ENCODE measurements around the gene PIWIL4.
"Not testable (repeated sequence)": the region's sequence is repeated elsewhere in the genome, so short reads cannot be mapped to it uniquely, and the experiment has no call there.

PIWIL4 gene

DNA sequence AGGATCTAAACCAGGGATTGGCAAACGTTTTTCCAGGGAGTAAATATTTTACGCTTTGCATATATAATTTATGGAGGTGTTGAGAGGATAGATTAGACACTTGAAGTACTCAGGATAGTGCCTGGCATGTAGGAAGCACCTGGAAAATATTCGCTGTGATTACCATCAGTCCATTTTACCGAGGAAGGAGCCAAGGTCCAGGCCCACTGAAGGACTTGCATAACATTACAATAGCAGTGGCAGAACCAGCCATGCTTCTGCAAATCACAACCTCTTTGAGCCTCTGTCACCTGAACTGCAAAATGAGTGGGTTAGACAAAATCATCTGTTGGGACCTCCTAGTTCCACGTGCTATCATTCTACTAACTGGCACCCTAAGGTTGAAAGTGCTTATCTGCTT is 18.0 kb upstream of the PIWIL4 start:
- DNase-seq: no peak

DNA sequence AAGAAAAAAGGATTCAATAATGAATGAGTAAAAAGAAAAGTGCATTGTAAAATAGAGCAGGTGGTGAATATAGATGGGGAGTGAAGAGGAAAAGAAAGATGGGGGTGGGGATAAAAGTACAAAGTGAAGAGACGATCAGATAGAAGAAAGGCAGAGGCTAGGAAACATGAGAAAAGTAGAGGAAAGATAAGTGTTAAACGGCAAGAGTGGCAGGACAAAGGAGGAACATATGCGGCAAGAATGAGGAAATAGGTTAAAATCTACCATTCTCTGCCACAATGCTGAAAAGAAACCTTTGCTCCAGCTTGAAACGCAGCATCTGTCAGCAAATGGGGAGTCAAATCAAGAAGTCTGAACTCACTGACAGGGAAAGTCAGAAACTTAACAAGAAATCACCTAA is 16.7 kb upstream of the PIWIL4 start:
- no peak for DNase-seq

DNA sequence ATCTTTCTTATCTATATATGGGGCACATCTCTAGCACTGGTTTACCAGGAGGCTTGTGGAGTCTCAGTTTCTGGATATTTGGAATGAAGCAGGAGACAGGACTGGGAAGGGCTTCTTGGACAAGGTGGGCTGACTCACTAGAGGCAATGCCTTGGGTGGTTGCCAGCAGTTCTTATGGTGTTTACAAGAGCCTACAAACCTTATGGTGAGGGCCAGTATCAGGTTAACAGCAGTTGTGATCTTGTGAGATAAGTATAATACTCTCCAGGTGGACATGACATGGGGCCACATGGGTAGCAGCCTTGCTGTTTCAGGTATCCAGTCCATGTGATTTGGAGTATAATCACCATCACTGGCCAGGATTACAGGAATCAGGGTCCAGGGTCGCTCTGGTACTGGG is 13.2 kb upstream of the PIWIL4 start:
- no peak for DNase-seq

DNA sequence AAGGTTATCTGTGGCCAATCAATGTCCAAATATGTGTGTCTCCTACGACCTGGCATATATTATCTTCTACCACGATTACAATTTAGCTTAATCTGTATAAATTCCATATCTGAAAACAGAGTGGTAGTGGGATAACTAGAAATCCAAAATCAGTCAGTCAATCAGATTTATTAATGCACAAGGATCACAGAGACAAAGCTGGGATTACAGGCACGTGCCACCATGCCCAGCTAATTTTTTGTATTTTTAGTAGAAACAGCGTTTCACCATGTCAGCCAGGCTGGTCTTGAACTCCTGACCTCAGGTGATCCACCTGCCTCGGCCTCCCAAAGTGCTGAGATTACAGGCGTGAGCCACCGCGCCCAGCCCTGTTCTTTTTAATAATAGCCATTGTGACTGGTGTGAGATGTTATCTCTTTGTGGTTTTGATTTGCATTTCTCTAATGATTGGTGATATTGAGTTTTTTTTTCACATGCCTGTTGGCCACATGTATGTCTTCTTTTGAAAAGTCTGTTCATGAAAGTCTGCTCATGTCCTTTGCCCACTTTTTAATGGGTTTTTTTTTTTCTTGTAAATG is 11.3 kb upstream of the PIWIL4 start:
- DNase-seq: not testable (repeated sequence)

DNA sequence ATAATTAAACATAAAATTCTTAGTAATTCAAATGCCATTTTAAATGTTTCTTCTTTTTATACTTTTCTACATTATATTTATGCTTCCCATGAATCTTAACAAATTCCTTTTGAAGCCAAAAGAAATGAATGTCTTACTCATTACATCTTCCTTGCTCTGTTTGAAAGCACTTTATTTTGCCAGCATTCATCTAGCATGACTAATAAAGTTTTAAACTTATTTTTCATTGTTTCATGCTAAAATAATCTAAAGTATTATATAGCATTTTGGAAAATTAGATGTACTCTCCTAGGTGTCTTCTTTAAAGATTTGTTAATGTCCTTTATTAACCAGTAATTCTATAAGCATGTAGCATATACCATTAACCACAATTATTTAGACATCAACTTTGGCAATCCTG is 9.7 kb upstream of the PIWIL4 start:
- DNase-seq: no peak

DNA sequence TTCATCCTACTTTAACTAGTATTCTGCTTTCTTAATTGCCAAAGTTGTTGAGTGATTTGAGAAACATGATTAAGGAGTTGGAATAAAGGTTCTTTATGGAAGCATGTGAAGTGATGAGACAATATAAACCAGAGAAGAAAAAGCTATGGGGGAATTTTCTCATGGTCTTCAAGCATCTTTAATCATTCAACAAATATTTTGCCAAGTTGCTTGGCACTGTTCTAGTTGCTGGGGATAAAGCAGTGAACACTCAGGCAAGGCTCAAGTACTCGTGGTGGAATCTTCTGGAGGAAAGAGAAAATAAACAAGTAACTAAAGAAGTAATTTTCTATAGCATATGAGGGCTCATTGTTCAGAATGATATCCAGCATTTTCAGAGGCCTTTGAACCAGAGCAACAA is 9.2 kb upstream of the PIWIL4 start:
- no peak for DNase-seq

DNA sequence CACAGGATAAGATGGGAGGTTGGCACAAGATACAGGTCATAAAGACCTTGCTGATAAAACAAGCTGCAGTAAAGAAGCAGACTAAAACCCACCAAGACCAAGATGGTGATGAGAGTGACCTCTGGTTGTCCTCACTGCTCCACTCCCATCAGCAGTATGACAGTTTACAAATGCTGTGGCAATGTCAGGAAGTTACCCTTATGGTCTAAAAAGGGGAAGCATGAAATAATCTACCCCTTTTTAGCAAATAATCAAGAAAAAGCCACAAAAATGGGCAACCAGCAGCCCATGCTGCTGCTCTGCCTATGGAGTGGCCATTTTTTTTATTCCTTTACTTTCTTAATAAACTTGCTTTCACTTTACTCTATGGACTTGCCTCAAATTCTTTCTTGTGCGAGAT is 8.7 kb upstream of the PIWIL4 start:
- DNase-seq: no peak

DNA sequence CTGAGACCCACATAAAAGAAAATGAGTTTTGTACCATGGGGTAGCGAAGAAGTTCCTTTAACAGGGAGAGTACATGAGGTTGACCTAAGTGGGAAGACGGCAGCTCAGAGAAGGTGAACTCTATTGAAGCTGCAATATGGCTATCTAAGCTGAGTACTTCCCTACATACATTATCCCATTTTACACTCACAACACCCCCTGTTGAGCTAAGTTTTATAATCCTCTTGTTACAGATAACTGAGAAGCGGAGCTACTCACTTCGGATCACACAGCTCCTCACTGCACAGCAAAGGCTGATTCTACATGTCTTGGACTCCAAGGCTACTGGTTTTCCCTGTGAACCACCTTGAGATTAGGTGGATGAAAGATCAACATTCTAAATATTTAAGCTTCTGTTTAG is 8.2 kb upstream of the PIWIL4 start:
- DNase-seq: no peak

DNA sequence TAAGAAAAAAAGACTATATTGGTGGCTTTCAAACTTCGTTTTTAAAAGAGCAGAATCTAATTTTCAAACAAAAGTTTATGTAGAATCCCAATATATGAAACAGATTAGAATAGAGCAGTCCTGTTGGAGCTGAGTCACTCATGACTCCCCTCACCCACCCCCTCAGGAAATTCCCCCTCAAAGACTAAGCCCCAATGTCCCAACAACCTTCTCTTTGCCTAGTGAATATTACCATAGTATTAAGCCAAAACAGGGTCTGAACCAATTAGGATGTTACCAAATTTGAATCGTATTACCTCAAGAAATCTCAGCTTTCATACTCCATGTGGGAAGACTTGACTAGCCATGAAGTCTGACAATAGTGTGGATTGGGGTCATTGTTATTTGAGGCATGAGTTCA is 7.8 kb upstream of the PIWIL4 start:
- DNase-seq: no peak

DNA sequence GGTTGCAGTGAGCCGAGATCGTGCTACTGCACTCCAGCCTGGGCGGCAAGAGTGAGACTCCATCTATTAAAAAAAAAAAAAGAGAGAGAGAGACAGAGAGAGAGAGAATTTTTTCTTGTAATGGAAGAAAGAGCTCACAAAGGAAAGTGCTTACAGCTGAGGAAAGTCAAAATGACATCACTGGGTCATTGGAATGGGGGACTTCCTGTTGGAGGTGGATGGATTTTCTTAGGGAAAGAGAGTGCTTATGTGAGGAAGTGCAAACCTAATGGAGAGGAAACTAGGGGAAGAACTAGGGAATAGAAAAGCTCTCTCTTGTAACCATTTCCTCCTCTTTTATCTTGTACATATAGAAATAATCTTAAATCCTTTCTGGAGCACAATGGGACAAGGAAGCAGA is 6.3 kb upstream of the PIWIL4 start:
- no peak for DNase-seq

DNA sequence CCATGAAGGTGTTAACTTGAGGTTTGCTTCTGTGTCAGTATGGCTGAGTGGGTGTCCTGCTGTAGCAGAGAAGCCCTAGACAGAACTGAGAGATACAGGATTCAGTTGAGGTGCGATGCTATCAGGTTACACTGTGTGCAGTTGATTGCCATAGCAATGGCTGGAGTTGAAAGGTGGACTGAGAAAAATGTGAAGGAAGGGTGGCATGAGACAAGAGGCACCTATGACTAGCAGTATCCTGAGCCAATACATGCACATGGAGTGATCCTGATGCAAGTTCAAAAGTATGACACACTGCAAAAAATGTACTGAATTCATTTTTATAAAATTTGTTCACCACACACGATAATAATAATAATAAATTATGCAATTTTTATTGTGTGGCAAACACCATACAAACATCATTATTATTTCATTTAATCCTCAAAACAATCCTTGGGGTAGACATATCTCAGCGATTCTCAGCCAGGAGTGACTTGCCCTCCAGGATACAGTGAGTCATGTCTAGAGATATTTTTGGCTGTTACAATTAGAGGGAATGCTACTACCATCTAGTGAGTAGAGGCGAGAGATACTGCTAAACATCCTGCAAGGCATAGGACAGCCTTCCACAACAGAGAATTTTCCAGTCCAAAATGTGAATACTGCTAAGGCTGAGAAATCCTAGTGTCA is 3.9 kb upstream of the PIWIL4 start:
- peak; percentile 58 for DNase-seq

DNA sequence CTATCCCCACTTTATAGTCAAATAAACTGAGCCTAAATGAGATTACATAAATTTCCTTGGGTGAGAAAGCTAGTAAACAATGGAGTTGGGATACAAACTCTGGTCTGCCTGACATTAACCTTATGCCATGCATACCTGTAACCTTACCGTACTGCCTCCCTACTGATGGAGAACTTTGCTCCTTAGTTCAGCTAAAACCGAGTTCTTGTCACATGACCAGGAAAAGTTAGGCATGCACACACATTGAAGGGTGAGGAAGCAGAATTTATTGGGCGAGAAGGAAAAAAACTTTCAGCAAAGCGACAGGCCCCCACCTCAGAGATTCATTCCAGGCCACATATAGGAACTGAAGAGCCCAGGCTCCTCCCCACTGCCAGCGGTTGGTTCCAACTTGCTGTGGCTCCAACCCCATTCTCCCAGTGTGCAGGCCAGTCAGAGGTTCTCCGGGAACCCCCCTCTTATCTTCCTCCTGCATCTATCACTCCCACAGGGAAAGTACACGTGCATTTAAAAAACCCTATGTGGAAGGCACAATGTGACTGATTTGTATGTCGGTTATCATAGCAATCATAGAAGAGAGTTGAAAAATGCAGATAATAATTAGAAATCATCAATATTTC is 3.2 kb upstream of the PIWIL4 start:
- DNase-seq: no peak

DNA sequence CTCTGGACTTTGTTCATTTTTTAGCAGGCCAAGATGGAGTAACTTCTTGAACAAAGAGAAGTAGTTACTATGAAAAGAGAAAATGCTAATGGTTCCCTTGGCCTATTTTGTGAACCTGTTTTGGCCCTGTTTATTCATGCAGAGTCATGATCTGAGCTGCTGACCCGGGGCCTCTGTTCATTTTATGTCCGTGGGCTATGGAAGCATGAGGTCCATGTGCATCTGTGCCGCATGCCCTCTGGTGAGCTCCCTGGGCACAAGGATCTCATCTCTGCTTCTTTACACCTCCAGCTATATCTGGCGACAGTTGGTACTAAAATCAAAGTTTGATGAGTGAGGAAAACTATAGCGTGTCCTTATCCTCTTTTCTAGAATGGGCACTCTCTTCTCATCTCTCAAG is 1.0 kb downstream of the PIWIL4 start:
- DNase-seq: no peak

DNA sequence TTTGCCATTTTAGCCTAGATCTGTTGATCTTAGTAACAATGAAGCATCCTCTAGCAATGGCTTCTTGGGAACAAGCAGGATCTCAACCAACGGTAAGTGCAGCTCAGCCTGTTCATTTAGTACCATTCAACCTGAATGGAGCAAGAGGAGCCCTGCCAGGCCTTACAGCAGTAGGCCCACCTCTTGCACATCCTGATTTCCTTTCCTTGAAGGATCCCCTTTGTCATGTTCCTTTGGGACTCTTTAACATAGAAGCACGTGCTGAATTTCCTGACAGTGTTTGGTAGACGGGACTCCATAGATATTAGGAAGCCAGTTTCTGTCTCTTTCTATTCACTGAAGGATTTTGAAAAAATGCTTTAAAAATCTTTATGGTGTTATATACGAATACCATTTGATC is 1.5 kb downstream of the PIWIL4 start:
- DNase-seq: no peak

DNA sequence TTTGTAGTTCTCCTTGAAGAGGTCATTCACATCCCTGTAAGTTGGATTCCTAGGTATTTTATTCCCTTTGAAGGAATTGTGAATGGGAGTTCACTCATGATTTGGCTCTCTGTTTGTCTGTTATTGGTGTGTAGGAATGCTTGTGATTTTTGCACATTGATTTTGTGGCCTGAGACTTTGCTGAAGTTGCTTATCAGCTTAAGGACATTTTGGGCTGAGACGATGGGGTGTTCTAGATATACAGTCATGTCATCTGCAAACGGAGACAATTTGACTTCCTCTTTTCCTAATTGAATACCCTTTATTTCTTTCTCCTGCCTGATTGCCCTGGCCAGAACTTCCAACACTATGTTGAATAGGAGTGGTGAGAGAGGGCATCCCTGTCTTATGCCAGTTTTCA is 5.8 kb downstream of the PIWIL4 start:
- not testable (repeated sequence) for DNase-seq

DNA sequence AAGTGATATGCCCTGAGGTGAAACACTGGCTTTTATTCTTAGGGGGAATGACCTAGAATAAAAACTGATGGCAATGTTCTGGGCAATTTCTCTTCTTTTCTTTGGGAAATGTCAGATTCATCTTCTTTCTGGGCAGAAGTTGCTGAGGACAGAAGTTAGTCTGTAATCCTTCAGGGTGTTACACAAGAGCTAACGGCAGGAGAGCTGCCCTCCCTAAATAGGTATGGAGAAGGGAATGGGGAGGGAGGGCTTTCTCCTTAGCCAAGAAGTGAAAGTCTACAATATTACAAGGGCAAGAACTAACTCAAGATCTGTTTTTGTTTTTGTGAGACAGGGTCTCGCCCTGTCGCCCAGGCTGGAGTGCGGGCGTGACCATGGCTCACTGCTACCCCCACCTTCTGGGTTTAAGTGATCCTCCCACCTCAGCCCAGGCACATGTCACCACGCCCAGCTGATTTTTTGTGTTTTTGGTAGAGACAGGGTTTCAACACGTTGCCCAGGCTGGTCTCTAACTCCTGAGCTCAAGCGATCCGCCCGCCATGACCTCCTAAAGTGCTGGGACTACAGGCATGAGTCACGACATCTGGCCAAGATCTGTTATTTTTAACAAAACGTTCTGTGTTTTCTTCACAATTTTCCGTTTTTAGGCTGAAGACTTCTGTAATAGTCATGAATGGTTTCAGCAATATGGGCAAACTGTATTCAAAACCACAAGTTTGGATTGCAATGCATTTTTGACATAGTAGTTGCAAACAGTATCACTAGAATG is 7.2 kb downstream of the PIWIL4 start:
- no peak for DNase-seq

DNA sequence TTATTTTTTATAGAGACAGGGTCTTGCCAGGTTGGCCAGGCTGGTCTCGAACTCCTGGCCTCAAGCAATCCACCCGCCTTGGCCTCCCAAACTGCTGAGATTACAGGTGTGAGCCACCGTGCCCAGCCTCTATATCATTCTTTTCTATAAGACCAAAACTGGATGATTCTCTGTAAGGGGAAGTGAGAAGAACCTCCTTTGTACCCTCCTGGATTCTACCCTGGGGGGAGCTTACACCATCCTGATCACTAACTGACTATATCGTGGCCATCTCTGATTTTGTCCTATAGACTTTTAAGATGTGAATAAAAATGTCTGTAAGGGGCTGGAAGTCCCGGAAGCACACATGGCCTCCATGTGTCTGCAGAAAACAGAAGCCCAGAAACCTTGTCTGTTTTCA is 9.1 kb downstream of the PIWIL4 start:
- no peak for DNase-seq

DNA sequence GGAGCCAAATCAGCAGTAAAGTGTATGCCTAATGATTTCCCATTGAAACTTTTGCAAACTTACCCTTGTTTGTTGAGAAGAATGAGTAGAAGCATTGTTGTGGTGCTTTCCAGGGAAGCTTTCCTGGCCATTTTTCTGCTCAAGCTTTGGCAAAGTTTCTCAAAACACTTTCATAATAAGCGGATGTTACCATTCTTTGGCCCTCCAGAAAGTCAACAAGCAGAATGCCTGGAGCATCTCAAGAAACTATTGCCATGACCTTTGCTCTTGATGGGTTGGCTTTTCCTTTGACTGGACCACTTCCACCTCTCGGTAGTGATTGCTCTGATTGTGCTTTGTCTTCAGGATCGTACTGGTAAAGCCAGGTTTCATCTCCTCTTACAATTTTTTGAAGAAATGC is 10.7 kb downstream of the PIWIL4 start:
- DNase-seq: no peak

DNA sequence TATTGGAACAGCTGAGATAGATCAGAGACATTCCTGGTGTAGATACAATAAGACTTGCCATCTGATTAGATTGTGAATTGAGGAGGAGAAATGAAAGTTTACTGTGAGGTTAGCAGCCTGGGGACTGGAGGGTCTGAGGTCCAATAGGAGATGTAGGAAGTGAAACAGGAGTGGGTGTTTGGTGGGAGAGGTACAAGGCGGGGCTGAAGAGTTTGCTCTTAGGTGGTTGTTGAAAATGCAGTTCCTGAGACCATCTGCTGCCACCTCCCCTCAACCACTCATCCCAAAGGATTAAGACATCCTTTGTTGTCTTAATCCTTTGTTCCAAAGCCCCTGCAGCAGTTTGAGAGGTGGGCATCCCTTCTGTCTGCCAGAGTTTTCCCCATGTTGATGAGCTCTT is 14.8 kb downstream of the PIWIL4 start:
- no peak for DNase-seq

DNA sequence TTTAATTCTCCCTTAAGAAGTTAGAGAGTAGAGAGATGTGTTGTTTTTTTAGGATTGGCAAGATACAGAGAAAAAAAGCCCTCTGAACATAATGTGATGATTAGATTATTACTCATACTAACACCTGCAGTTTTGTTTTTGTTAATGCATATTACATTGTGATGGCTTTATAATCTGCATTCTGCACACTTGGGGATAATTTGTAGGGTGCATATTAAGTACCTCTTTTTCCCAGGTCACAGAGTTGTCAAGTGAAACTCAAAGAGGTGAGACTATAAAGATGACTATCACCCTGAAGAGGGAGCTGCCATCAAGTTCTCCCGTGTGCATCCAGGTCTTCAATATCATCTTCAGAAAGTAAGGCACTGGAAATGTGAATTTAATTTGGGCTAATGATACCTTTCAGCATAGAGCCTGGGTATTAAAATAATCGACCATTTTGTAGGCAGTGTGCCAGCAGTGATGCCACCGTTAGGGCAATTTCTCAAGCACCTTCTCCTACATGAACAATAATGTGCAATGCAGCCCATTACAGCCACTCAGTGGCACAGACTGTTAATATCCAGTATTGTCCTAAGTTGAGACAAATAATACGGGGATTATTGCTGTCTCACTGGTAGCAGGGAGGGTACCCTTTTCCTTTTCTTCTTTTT is 16.2 kb downstream of the PIWIL4 start:
- DNase-seq: no peak

DNA sequence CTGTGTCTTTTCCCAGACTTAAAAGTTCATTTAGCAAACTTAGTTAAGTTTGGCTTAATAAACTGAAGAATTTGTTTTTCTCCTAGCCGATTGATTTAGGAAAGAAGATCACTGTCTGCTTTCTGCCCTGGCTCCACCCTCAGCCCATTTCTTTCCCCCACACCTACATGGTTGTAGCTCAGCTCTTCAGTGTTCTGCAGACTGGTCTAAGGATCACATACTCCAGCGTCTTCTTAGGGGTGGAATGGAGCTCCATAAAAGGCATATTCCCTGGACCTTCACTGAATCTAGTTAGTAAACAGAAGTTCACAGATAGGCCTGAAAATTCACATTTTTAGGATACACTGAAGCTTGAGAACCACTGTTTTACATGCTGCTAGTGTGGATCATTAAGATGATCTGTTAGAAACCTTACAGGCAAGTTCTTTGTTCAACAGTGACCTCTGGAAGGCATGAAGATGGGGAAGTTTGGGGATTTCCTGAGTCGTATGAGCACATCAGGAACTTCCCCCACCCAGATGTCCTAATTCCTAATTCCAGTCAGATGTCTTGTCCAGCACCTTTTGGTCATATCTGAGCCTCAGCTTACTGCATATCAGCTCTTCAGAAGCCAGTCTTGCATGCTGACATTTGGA is 16.8 kb downstream of the PIWIL4 start:
- DNase-seq: no peak

DNA sequence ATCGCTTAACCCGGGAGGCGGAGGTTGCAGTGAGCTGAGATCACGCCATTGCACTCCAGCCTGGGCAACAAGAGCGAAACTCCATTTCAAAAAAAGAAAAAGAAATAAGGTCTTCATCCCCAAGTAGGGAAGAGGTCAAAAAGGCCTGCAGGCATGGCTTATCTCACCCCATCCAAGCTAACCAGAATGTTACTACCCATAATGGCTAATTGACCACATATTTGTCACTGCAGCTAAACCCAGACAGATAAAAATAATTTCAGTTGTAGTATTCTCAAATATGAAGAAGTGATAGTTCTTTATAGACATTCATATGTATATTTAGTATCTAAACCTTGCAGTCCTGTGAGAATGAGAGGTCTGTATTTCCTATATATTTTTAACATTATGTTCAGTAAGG is 17.8 kb downstream of the PIWIL4 start:
- DNase-seq: no peak

DNA sequence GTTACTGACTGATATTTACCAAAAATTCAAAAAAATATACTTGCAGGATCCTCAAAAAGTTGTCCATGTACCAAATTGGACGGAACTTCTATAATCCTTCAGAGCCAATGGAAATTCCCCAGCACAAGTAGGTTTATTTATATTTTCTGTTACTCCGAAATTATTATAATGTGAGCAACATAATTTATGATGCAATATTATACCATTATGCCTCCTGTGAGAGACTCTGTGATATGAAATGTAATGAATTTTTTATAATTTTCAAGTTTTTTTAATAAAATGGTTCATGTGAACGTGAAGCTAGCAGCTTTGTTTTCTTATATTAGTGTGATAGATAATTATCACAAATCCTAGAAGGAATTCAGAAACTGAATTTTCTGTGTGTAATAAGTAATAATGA is 18.2 kb downstream of the PIWIL4 start:
- DNase-seq: no peak
